ENCODE measurements around the gene ADA. TPM values are rescaled to one million over a fixed set of nuclear protein-coding genes. Genes with fewer than 3 reads are reported as not detected.

The ADA gene
- total RNA-seq, 2 experiments from 2014 or later: 67.0 to 142 TPM

DNA sequence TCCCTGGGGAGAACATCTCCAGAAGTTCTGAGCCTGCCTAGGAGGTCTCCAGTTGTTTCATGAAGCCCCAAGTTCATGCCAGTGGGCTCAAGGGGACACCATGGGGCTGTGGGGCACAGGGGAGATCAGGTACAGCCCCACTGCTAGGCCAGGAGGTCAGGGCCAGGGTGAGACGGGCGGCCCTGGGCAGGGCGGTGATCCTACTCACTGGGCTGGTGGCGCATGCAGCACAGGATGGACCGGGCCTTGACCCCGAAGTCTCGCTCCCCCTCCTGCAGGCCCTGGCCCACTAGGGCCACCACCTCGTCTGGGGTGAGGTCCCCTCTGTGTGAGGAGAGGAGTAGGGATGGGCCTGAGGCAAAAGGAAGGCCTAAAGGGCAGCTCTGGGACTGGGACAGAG, 26.1 kb downstream of the ADA start:
- no peaks in the 10 kb centered on the region for H3K79me2 ChIP-seq (ENCODE audit: insufficient read depth, low read depth, low read length)
- intact Hi-C loops (cut with micrococcal nuclease; ENCODE audit: unreplicated experiment): no loop called here
- ChIA-PET POLR2A (no interaction called here), CTCF (ENCODE audit: unreplicated experiment) (no interaction called here)
- no peaks in the 10 kb centered on the region for H3K4me1 ChIP-seq (ENCODE audit: insufficient read depth, low read length, poor library complexity, severe bottlenecking)
- H4K20me1 ChIP-seq (ENCODE audit: insufficient read depth, low read length): no peaks in the 10 kb centered on the region
- peaks cover 96% of the 10 kb centered on the region for H3K36me3 ChIP-seq (ENCODE audit: insufficient read depth, low read length)
- H3K4me3 ChIP-seq (ENCODE audit: low read depth, low read length, poor library complexity, severe bottlenecking): no peak overlapping the region
- H3K9me3 ChIP-seq (ENCODE audit: low read length): peaks cover 24% of the 10 kb centered on the region
- DNase-seq (ENCODE audit: low spot score): no peak
- H3K27ac ChIP-seq (ENCODE audit: low read depth, low read length, poor library complexity, severe bottlenecking): no peak overlapping the region
- no peaks in the 10 kb centered on the region for H3K9me2 ChIP-seq (ENCODE audit: insufficient read depth, low read length)
- no TSS peak for BruUV-seq (replicated peaks)
- TF ChIP-seq, protein P1, sequence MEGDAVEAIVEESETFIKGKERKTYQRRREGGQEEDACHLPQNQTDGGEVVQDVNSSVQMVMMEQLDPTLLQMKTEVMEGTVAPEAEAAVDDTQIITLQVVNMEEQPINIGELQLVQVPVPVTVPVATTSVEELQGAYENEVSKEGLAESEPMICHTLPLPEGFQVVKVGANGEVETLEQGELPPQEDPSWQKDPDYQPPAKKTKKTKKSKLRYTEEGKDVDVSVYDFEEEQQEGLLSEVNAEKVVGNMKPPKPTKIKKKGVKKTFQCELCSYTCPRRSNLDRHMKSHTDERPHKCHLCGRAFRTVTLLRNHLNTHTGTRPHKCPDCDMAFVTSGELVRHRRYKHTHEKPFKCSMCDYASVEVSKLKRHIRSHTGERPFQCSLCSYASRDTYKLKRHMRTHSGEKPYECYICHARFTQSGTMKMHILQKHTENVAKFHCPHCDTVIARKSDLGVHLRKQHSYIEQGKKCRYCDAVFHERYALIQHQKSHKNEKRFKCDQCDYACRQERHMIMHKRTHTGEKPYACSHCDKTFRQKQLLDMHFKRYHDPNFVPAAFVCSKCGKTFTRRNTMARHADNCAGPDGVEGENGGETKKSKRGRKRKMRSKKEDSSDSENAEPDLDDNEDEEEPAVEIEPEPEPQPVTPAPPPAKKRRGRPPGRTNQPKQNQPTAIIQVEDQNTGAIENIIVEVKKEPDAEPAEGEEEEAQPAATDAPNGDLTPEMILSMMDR (conservative IDR thresholded peaks at IDR 0.05; ENCODE audit: low read length): no peak
- TF ChIP-seq EZH2phosphoT487 (IDR thresholded peaks at IDR 0.05; ENCODE audit: borderline replicate concordance, low read depth, low read length): no peak
- H3K4me2 ChIP-seq (ENCODE audit: low read length): no peak overlapping the region
- H2AFZ ChIP-seq (ENCODE audit: low read length): no peak overlapping the region

DNA sequence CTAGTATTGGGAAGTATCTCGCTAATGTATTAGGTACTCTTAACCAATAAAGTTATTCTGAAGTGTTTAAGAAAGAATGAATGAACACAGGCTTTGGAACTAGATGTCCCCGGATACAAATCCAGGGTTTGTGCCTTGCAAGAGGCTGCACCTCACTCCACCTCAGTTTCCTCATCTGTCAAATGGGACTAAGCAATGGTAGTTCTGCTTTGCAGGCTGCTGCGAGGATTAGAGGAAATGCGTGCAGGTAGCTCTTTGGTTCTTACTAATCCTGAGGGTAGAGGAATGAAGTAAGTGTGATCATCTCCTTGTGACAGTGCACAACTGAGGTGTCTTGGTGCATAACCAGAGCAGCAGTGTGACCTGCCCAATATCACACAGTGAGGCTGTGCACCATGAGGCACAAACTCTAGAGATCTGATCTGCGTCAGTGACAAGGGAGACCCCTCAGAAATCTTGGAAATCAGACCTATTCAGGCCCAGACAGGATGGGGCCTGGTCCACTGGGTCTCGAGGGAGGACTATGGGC, 26.7 kb downstream of the ADA start:
- Histone ChIP-seq H3K9me3 (ENCODE audit: low read length) (peaks cover 24% of the 10 kb centered on the region), H3K4me1 (ENCODE audit: insufficient read depth, low read length, poor library complexity, severe bottlenecking) (no peaks in the 10 kb centered on the region), H2AFZ (ENCODE audit: low read length) (no peak overlapping the region), H3K79me2 (ENCODE audit: insufficient read depth, low read depth, low read length) (no peaks in the 10 kb centered on the region), H3K27ac (ENCODE audit: low read depth, low read length, poor library complexity, severe bottlenecking) (no peak overlapping the region), H3K36me3 (ENCODE audit: insufficient read depth, low read length) (peaks cover 97% of the 10 kb centered on the region), H4K20me1 (ENCODE audit: insufficient read depth, low read length) (no peaks in the 10 kb centered on the region), H3K4me3 (ENCODE audit: low read depth, low read length, poor library complexity, severe bottlenecking) (no peak overlapping the region), H3K9me2 (ENCODE audit: insufficient read depth, low read length) (no peaks in the 10 kb centered on the region), H3K4me2 (ENCODE audit: low read length) (no peak overlapping the region)
- BruUV-seq (replicated peaks): no TSS peak
- POLR2A ChIA-PET: no interaction called here
- CTCF ChIA-PET (ENCODE audit: unreplicated experiment): no interaction called here
- intact Hi-C loops (cut with micrococcal nuclease; ENCODE audit: unreplicated experiment): no loop called here
- no peak for TF ChIP-seq EZH2phosphoT487 (IDR thresholded peaks at IDR 0.05; ENCODE audit: borderline replicate concordance, low read depth, low read length)
- TF ChIP-seq, protein P1 (conservative IDR thresholded peaks at IDR 0.05; ENCODE audit: low read length): no peak
- DNase-seq (ENCODE audit: low spot score): no peak

DNA sequence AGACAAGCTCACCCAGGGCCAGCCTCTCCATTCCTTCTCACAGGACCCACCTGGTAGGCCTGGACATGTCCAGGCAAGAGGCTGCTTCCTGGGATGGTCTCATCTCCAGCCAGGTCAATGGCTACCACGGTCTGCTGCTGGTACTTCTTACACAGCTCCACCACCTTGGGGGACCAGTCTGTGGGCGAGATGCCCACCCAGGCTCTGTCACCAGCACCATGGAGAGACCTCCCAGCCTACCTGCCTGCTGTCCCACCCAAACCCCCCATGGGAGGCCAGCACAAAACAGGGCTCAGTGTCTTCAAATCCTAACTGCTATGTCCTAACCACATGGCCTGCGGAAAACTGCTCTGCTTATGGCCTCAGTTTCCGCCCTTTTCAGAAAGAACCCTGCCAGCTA, 27.3 kb downstream of the ADA start:
- Histone ChIP-seq H4K20me1 (ENCODE audit: insufficient read depth, low read length) (no peaks in the 10 kb centered on the region), H3K9me3 (ENCODE audit: low read length) (peaks cover 24% of the 10 kb centered on the region), H3K4me1 (ENCODE audit: insufficient read depth, low read length, poor library complexity, severe bottlenecking) (peaks cover 4% of the 10 kb centered on the region), H3K79me2 (ENCODE audit: insufficient read depth, low read depth, low read length) (no peaks in the 10 kb centered on the region), H3K4me2 (ENCODE audit: low read length) (no peak overlapping the region), H2AFZ (ENCODE audit: low read length) (no peak overlapping the region), H3K4me3 (ENCODE audit: low read depth, low read length, poor library complexity, severe bottlenecking) (no peak overlapping the region), H3K36me3 (ENCODE audit: insufficient read depth, low read length) (peaks cover 97% of the 10 kb centered on the region), H3K27ac (ENCODE audit: low read depth, low read length, poor library complexity, severe bottlenecking) (no peak overlapping the region), H3K9me2 (ENCODE audit: insufficient read depth, low read length) (no peaks in the 10 kb centered on the region)
- intact Hi-C loops (cut with micrococcal nuclease; ENCODE audit: unreplicated experiment): no loop called here
- CTCF ChIA-PET (ENCODE audit: unreplicated experiment): no interaction called here
- TF ChIP-seq, protein P1 (conservative IDR thresholded peaks at IDR 0.05; ENCODE audit: low read length): no peak
- no peak for TF ChIP-seq EZH2phosphoT487 (IDR thresholded peaks at IDR 0.05; ENCODE audit: borderline replicate concordance, low read depth, low read length)
- DNase-seq (ENCODE audit: low spot score): no peak
- POLR2A ChIA-PET: no interaction called here
- no TSS peak for BruUV-seq (replicated peaks)

Measured in OCI-LY7 (cell line).